Measurements from ENCODE around the gene MT4. TPM values are rescaled to one million over a fixed set of nuclear protein-coding genes. Genes with fewer than 3 reads are reported as not detected.
"Not testable (repeated sequence)": the region's sequence is repeated elsewhere in the genome, so short reads cannot be mapped to it uniquely, and the experiment has no call there.

The MT4 gene
- total and polyA plus RNA-seq, 5 donors from 2014 or later = not detected

DNA sequence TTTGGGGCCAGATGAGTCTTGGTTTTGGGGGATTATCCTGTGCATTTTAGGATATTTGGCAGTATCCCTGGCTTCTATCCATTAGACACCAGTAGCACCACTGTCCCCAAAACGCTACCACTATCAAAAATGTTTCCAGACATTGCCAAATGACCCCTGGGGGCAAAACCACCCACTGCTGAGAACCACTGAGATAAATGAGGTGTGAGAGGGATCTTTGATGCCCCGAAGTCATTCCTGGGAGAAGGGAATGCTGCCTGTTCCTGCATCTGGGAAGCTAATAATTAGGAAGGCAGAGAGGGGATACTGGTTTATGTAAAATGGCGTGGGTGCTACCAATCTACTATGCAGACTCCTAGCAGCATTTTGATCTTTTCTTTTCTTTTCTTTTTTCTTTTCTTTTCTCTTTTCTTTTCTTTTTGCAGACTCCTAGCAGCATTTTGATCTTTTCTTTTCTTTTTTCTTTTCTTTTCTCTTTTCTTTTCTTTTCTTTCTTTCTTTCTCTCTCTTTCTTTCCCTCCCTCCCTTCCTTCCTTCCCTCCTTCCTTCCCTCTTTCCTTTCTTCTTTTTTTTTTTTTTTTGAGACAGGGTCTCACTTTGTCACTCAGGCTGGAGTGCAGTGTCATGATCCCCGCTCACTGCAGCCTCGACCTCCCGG is 15.6 kb downstream of the MT4 start:
- Histone ChIP-seq H3K4me3 (ENCODE audit: low read depth, low read length) (no peak overlapping the region), H3K4me1 (ENCODE audit: control insufficient read depth, insufficient read depth, low read length, poor library complexity, severe bottlenecking) (no peaks in the 10 kb centered on the region), H3K9me3 (ENCODE audit: control insufficient read depth in 2 of 2, low read length in 2 of 2) (no peaks in the 10 kb centered on the region), H3K36me3 (ENCODE audit: control insufficient read depth, insufficient read depth, low read length) (no peaks in the 10 kb centered on the region), H3K27ac (ENCODE audit: insufficient read depth, low read length, poor library complexity, severe bottlenecking) (no peak overlapping the region), H3K27me3 (ENCODE audit: control insufficient read depth, insufficient read depth, low read length) (peaks cover 4% of the 10 kb centered on the region)
- ATAC-seq (ENCODE audit: low read depth in 2 of 2) (no peak), DNase-seq (no peak)
- Mint-ChIP-seq H3K4me3 (no peak overlapping the region), H3K27ac (no peak overlapping the region), H3K36me3 (no peaks in the 10 kb centered on the region), H3K27me3 (peaks cover 24% of the 10 kb centered on the region), H3K9me3 (peaks cover 0 to 2% (median 0%) of the 10 kb centered on the region in 7 donors), H3K4me1 (peaks cover 0 to 10% (median 5%) of the 10 kb centered on the region in 4 donors)

DNA sequence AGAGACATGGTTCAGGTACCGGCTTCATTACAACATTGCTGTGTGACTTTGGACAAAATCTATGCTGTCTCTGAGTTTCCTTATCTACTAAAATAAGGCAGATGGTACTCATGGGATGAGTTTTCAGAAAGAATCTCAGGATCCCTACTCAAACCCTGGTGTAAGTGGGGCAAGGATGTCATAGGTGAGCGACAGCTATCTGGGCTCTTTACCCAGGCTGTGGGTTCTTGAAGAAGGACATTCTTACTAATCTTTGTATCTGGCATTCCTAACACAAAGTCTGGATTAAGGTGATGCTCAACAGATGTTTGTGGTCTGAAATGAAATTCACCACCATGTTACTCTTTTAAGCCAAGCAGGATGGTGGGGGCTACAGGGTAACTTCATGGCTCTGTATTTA is 18.0 kb downstream of the MT4 start:
- not testable (repeated sequence) for H3K36me3 Mint-ChIP-seq; H3K9me3 ChIP-seq (ENCODE audit: control insufficient read depth in 2 of 2, low read length in 2 of 2); H3K27me3 ChIP-seq (ENCODE audit: control insufficient read depth, insufficient read depth, low read length); H3K36me3 ChIP-seq (ENCODE audit: control insufficient read depth, insufficient read depth, low read length); H3K27ac Mint-ChIP-seq; H3K27ac ChIP-seq (ENCODE audit: insufficient read depth, low read length, poor library complexity, severe bottlenecking); H3K4me1 Mint-ChIP-seq; H3K4me3 ChIP-seq (ENCODE audit: low read depth, low read length); H3K4me1 ChIP-seq (ENCODE audit: control insufficient read depth, insufficient read depth, low read length, poor library complexity, severe bottlenecking); ATAC-seq (ENCODE audit: low read depth in 2 of 2); H3K4me3 Mint-ChIP-seq; DNase-seq; H3K9me3 Mint-ChIP-seq
- H3K27me3 Mint-ChIP-seq = peaks cover 38% of the 10 kb centered on the region

DNA sequence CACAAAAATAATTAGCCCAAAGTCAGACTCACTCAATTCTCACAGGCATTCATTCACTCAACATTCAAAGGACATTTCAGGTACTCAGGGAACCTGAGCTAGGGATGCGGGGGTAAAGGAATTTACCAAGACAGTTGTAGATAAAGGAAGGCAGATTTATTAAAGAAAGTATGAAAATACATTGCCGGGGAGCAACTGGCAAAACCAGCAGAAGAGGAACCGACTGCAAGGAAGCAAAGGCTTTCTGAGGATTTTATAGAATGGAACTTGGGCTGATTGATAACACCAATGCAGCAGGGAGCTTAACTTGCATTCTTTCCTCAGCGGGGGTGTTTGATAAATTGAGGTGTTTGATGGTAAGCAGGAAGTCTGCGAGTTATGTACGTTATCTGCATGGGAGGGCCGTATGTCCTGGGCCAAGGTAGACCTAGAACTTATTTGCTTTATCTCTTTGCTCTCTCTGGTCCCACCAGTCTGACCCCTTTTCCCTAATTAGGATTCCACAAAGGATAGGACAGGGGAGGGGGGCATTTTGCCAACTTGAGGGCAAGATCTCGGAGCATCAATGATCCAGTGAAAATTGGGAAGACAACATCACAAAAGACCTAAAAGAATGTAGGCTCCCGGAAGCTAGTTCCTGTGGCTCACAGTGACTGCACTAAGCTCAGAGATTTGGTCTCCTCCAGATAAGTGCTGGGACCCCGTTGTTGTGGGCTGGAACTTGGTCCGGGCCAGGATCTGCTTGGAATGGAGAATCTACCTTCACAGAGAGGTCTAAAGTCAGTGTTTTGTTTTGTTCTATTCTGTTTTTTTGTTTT is 18.7 kb downstream of the MT4 start:
- Mint-ChIP-seq H3K27me3 (peaks cover 45% of the 10 kb centered on the region), H3K27ac (no peak overlapping the region), H3K9me3 (peaks cover 0 to 2% (median 0%) of the 10 kb centered on the region in 7 donors), H3K4me1 (no peaks in the 10 kb centered on the region), H3K4me3 (no peak overlapping the region), H3K36me3 (no peaks in the 10 kb centered on the region)
- Histone ChIP-seq H3K9me3 (ENCODE audit: control insufficient read depth in 2 of 2, low read length in 2 of 2) (no peaks in the 10 kb centered on the region), H3K36me3 (ENCODE audit: control insufficient read depth, insufficient read depth, low read length) (no peaks in the 10 kb centered on the region), H3K27me3 (ENCODE audit: control insufficient read depth, insufficient read depth, low read length) (peaks cover 4% of the 10 kb centered on the region), H3K4me1 (ENCODE audit: control insufficient read depth, insufficient read depth, low read length, poor library complexity, severe bottlenecking) (no peaks in the 10 kb centered on the region), H3K4me3 (ENCODE audit: low read depth, low read length) (no peak overlapping the region), H3K27ac (ENCODE audit: insufficient read depth, low read length, poor library complexity, severe bottlenecking) (no peak overlapping the region)
- DNase-seq (no peak), ATAC-seq (ENCODE audit: low read depth in 2 of 2) (no peak)

DNA sequence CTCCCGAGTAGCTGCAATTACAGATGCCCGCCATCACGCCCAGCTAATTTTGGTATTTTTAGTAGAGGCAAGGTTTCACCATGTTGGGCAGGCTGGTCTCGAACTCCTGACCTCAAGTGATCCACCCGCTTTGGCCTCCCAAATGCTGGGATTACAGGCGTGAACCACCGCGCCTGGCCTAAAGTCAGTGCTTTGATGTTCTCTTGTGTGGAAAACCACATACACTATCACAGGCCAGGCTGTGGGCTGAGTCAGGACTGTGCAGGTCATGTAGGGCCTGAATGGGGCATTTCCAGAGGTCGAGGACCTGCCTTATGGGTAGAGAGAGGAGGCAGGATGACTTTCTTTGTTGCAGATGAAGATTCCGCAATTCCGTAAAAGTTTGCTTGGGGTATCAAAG is 19.4 kb downstream of the MT4 start:
- no peak overlapping the region for H3K27ac Mint-ChIP-seq
- peaks cover 0 to 4% (median 2%) of the 10 kb centered on the region in 4 donors for H3K4me1 Mint-ChIP-seq
- H3K4me3 Mint-ChIP-seq = no peak overlapping the region
- Histone ChIP-seq H3K4me1 (ENCODE audit: control insufficient read depth, insufficient read depth, low read length, poor library complexity, severe bottlenecking) (peaks cover 3% of the 10 kb centered on the region), H3K27ac (ENCODE audit: insufficient read depth, low read length, poor library complexity, severe bottlenecking) (no peak overlapping the region), H3K36me3 (ENCODE audit: control insufficient read depth, insufficient read depth, low read length) (no peaks in the 10 kb centered on the region), H3K27me3 (ENCODE audit: control insufficient read depth, insufficient read depth, low read length) (peaks cover 4% of the 10 kb centered on the region), H3K4me3 (ENCODE audit: low read depth, low read length) (no peak overlapping the region), H3K9me3 (ENCODE audit: control insufficient read depth in 2 of 2, low read length in 2 of 2) (no peaks in the 10 kb centered on the region)
- no peak for ATAC-seq (ENCODE audit: low read depth in 2 of 2)
- peaks cover 50% of the 10 kb centered on the region for H3K27me3 Mint-ChIP-seq
- H3K9me3 Mint-ChIP-seq = peaks cover 0 to 3% (median 0%) of the 10 kb centered on the region in 7 donors
- no peak for DNase-seq
- no peaks in the 10 kb centered on the region for H3K36me3 Mint-ChIP-seq

DNA sequence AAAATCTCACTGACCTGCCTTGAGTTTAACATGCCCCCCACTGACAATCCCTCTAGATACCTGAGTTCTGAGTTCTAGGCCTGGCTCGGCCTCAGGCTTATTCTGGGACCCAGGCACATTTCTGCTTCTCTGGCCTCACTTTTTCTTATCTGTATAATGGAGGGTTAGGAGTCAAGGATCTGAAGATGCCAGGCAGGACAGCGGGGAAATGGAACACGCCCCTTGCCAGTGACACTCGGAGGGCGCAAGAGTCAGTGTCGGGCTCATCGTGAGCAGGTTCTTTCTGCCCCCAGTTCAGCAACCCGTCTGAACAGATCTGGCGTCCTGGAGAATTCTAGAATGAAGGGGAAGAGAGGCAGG is 23.9 kb downstream of the MT4 start:
- Mint-ChIP-seq H3K4me3 (peak overlapping the region in 2 of 4 donors; percentile 70 to 83), H3K36me3 (no peaks in the 10 kb centered on the region), H3K4me1 (peaks cover 0 to 15% (median 4%) of the 10 kb centered on the region in 4 donors), H3K27ac (no peak overlapping the region), H3K27me3 (peaks cover 63% of the 10 kb centered on the region), H3K9me3 (peaks cover 0 to 6% (median 0%) of the 10 kb centered on the region in 7 donors)
- H3K4me1 ChIP-seq (ENCODE audit: control insufficient read depth, insufficient read depth, low read length, poor library complexity, severe bottlenecking) = peaks cover 9% of the 10 kb centered on the region
- H3K27ac ChIP-seq (ENCODE audit: insufficient read depth, low read length, poor library complexity, severe bottlenecking) = no peak overlapping the region
- no peaks in the 10 kb centered on the region for H3K36me3 ChIP-seq (ENCODE audit: control insufficient read depth, insufficient read depth, low read length)
- H3K4me3 ChIP-seq (ENCODE audit: low read depth, low read length) = no peak overlapping the region
- H3K27me3 ChIP-seq (ENCODE audit: control insufficient read depth, insufficient read depth, low read length) = peaks cover 10% of the 10 kb centered on the region
- no peaks in the 10 kb centered on the region for H3K9me3 ChIP-seq (ENCODE audit: control insufficient read depth in 2 of 2, low read length in 2 of 2)
- DNase-seq (no peak), ATAC-seq (ENCODE audit: low read depth in 2 of 2) (no peak)

DNA sequence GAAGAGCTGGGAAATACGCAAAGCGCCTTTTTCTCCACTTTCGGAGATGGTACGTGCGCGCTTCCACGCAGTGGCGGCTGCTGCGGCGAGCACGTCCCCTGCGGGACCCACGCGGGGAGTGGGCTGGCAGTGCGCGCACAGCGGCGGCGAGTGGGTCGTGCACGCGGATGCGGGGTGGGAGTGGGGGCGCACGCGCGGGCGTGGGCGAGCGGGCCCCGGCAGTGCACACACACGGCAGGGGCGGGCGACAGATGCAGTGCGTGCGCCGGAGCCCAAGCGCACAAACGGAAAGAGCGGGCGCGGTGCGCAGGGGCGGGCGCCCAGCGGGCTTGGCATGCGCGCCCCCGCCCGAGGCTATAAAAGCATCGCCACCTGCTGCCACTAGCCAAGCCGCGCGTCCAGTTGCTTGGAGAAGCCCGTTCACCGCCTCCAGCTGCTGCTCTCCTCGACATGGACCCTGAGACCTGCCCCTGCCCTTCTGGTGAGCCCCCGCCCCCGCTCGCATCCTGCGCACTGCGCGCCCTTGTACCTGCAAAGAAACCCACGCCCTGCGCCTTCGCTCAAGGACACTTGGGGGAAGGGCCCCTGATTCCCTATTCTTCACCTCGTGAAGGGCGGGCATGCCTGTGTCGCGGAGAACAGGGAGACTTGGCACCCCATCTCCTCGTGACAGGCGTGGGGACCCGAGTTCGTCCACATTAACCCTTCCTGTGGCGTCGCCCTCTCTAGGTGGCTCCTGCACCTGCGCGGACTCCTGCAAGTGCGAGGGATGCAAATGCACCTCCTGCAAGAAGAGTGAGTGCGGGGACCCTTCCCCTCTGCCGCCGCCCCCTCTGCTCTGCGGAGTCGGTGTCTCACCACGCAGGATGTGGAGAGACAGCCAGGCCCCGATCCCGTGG is 24.5 kb downstream of the MT4 start, which contains the start of gene MT3:
Gene MT3, plus strand, starts transcription at position 388 of the 899 bp plus-strand sequence. Its CDS starts 63 bp downstream, at position 451.
- peaks cover 0 to 15% (median 4%) of the 10 kb centered on the region in 4 donors for H3K4me1 Mint-ChIP-seq
- Histone ChIP-seq H3K36me3 (ENCODE audit: control insufficient read depth, insufficient read depth, low read length) (no peaks in the 10 kb centered on the region), H3K9me3 (ENCODE audit: control insufficient read depth in 2 of 2, low read length in 2 of 2) (no peaks in the 10 kb centered on the region), H3K4me3 (ENCODE audit: low read depth, low read length) (no peak within 1 kb of the TSS), H3K27me3 (ENCODE audit: control insufficient read depth, insufficient read depth, low read length) (peaks cover 10% of the 10 kb centered on the region), H3K27ac (ENCODE audit: insufficient read depth, low read length, poor library complexity, severe bottlenecking) (no peak within 1 kb of the TSS), H3K4me1 (ENCODE audit: control insufficient read depth, insufficient read depth, low read length, poor library complexity, severe bottlenecking) (peaks cover 9% of the 10 kb centered on the region)
- ATAC-seq (ENCODE audit: low read depth in 2 of 2) = peak in 1 of 2 donors; percentile 50
- peak within 1 kb of the TSS; percentile 14 to 83 (median 72) for H3K4me3 Mint-ChIP-seq
- peaks cover 66% of the 10 kb centered on the region for H3K27me3 Mint-ChIP-seq
- H3K36me3 Mint-ChIP-seq = no peaks in the 10 kb centered on the region
- DNase-seq = peak in 2 of 3 donors; percentile 16 to 34
- H3K27ac Mint-ChIP-seq = no peak within 1 kb of the TSS
- H3K9me3 Mint-ChIP-seq = peaks cover 0 to 6% (median 0%) of the 10 kb centered on the region in 7 donors

- peaks cover 65% of the 10 kb centered on the region for H3K27me3 Mint-ChIP-seq
- no peak overlapping the region for H3K4me3 Mint-ChIP-seq
- H3K36me3 Mint-ChIP-seq = no peaks in the 10 kb centered on the region
Observed at GRCh38 chr16:56591377-56592060, 26.6 kb downstream of the MT4 start.

More at GRCh38 chr16:56591377-56592060, 26.6 kb downstream of the MT4 start:
- Histone ChIP-seq H3K4me3 (ENCODE audit: low read depth, low read length) (no peak overlapping the region), H3K27ac (ENCODE audit: insufficient read depth, low read length, poor library complexity, severe bottlenecking) (no peak overlapping the region), H3K9me3 (ENCODE audit: control insufficient read depth in 2 of 2, low read length in 2 of 2) (no peaks in the 10 kb centered on the region), H3K4me1 (ENCODE audit: control insufficient read depth, insufficient read depth, low read length, poor library complexity, severe bottlenecking) (peaks cover 9% of the 10 kb centered on the region), H3K36me3 (ENCODE audit: control insufficient read depth, insufficient read depth, low read length) (no peaks in the 10 kb centered on the region), H3K27me3 (ENCODE audit: control insufficient read depth, insufficient read depth, low read length) (peaks cover 10% of the 10 kb centered on the region)
- peaks cover 0 to 15% (median 4%) of the 10 kb centered on the region in 4 donors for H3K4me1 Mint-ChIP-seq
- H3K9me3 Mint-ChIP-seq = peaks cover 0 to 4% (median 0%) of the 10 kb centered on the region in 7 donors
- ATAC-seq (ENCODE audit: low read depth in 2 of 2) (no peak), DNase-seq (no peak)
- H3K27ac Mint-ChIP-seq = no peak overlapping the region
